Stimulated activated CD4-positive, alpha-beta T cell treated with anti-CD3 and anti-CD28 coated beads, Interleukin-2, amount 100 ng/mL, for 24 hours (primary cell): Measurements from ENCODE around the gene ANO6.
"Not testable (repeated sequence)": the region's sequence is repeated elsewhere in the genome, so short reads cannot be mapped to it uniquely, and the experiment has no call there.

Experiments
- DNase-seq, 2 donors: peaks; one replicate each; pipeline ENCODE4 v3.0.0-alpha.2; 2020

ANO6 gene

GRCh38 chr12:45244561-45245343 is 28.9 kb downstream of the ANO6 start:
- no peak for DNase-seq

DNA sequence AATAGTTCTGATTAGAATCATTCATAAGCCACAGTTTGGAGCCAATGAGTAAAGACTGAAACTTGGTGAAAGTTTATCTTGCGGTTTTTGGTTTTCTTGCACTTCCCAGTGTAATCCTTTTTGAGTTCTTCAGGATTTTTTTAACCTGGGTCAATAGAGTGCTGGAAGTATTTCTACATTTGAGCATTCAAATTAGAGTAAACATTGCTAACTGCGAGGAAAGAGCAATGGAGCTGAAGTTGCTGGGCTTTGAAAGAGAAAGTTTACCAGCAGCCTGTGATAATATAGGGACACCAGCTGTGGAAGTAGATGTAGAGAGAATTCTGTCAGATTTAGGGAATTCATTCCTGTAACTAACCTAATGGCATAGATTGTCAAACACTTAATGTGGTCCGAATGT is 30.3 kb downstream of the ANO6 start:
- DNase-seq: no peak

DNA sequence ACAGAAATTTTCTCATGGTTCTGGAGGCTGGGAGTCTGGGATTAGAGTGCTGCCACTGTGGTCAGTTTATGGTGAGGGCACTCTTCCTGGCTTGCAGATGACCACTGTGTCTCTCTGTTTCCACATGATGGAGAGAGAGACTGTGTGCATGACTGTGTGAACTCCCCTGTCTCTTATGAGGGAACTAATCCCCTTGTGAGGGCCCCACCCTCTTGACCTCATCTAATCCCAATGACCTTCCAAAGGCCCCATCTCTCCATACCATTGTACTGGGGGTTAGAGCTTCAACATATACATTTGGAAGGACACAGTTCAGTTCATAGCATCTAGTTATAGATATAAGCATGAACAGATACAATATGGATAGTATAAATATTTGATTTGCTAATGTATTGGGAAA is 31.7 kb downstream of the ANO6 start:
- no peak for DNase-seq

- DNase-seq: no peak
Observed at GRCh38 chr12:45248095-45248494, 32.2 kb downstream of the ANO6 start.

- DNase-seq: no peak
Observed at GRCh38 chr12:45254254-45254653, 38.4 kb downstream of the ANO6 start.

DNA sequence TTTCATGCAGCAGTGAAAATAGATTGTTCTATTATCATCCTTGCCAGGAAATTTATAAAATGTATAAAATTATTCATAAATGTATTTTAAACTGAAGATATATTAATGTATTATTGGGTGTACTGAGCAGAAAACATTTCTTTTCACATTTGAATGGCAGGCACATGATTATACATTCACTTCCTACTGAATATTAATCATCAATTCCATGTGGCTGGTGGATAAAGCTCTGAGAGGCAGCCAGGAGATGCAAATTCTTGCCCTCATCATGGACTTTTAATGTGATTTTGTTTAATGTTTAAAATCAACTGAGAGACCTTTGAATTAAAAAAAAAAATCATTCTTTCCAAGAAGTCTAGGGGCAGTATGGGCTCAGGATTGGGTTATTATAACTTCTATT is 40.8 kb downstream of the ANO6 start:
- DNase-seq: no peak

GRCh38 chr12:45257185-45257930 is 41.5 kb downstream of the ANO6 start:
- peak in 1 of 2 donors; percentile 9 for DNase-seq

DNA sequence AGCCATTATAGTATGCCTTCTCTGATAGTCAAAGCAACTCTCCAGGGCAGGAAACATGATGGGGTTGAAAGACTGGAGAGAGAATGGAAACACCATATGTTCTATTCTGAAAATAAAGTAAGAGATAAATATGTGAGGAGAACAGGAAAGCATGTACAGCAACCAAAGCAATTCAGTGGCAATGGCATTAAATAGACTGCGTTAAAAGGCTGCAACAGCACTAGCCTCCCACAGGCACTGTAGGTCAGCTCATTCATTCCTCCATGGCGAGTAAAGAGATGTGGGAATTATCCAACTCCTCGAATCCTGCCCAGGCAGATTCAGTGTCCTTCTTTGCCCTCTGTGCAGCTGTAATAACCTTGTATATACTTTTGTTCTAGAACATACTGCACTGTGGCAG is 43.8 kb downstream of the ANO6 start:
- no peak for DNase-seq

GRCh38 chr12:45260104-45260815 is 44.4 kb downstream of the ANO6 start:
- no peak for DNase-seq

DNA sequence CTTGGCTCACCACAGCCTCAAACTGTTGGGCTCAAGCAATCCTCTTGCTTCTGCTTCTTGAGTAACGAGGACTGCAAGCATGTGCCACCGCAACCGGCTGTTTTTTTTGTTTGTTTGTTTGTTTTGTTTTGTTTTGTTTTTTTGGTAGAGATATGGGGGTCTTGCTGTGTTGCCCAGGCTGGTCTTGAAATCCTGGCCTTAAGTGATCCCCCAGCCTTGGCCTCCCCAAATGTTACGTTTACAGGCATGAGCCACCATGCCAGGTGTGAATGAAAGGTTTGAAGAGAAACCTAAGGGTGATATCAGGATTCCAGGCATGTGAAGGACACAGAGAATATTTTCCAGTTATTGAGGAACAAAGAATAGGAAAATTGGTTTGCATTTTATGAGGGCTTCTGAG is 45.0 kb downstream of the ANO6 start:
- DNase-seq: no peak

DNA sequence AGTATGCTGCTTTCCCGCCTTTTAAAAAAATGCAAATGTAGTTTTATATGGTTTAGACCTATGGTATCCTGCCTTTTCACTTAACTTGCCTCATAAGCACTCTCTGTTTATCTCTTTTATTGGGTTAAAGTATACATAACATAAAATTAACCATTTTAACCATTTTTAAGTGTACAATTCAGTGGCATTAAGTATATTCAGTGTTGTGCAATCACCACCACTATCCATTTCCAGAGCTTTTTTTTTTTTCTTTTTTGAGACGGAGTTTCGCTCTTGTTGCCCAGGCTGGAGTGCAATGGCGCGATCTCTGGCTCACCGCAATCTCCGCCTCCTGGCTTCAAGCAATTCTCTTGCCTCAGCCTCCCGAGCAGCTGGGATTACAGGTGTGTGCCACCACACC is 46.3 kb downstream of the ANO6 start:
- DNase-seq: not testable (repeated sequence)

DNA sequence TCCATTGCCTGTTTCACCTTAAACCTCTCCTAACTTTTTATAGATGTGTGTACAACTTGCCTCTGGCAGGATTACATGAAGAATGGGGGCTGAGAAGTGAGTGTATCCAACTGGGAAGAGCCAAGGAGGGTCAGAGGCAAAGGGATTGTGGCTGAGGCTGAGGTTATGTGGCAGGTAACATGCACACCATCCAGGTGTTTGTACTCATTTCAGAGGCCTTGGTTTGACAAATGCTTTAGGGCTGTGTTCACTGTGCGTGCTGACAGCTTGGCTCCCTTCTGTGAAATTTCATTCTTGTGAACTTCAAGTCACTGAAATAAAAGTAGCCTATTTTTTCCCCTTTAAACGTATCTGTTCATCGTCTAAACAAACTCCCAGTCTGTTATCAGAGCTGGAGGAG is 47.7 kb downstream of the ANO6 start:
- DNase-seq: no peak

DNA sequence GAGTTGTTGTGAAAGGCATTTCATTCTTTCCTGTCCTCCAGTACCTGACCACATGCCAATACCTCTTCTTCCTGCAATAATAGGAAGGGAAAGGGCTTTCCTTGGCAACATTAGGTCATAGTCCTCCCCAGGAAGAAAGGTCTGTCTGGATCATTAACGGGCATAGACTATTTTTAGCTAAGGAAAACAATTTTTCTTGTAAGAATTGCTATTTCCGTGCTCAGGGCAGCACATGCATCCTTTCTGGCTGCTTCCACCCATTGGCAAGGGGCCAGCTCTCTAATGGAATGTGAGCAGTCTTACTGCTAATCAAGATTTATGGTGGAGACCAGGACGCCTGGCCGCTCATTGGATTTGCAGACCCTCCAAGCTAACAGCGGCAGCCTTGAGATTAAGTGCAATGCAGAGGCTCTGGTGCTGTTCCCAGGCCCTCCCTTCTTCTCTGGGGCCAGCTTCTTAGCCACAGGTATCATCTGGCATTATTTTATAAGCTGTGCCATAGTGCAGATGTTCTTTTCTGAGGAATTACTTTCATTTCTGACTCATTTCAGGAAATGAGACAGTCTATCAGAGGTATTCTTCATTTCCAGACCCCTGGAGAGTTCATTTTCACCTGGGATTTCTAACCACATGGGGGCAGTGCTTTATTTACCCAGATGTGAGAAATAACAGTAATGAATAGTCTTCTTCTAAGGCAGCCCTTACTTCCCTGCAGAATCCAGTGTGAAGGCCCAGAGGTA is 52.9 kb downstream of the ANO6 start:
- DNase-seq: no peak

DNA sequence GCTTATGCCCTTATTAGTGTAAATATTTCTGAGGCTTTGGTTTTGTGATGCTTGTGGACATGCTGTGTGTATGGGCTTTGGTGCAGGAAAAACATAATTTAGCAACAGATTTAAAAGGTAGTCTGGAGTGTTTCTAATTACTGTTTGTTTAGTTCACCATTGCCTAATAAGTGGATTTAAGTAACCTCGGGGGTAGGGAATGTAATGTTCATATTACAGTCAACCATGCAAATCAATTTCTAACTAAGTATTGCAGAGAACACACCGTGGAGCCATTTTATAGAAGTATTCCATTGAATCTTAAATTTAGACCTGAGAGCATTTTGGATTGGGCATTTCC is 53.5 kb downstream of the ANO6 start:
- no peak for DNase-seq

GRCh38 chr12:45270951-45271350 is 55.1 kb downstream of the ANO6 start:
- no peak for DNase-seq

DNA sequence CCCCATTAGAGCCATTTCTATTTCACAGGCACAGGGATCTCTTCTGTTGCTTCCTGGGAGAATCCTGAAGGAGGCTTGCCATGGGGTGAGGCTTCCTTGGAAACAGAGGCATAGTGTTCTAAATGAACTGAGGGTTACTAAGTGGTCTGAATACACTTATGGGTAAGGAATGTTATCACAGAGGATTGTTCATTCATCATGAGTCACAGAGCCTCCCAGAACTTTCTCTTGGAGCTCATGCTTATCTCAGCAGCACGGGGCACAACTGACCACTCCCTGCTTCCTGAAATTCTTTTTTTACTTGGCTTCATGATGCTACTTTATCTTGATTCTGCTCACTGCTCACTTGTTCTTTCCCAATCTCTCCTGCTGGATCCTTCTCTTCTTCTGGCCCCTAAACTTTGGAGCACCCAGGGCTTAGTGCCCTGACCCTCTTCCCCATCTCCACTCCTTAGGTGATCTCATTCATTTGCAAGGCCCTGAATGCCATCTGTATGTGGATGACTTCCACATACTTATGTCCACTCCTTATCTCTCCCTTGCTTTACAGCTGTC is 57.9 kb downstream of the ANO6 start:
- no peak for DNase-seq

DNA sequence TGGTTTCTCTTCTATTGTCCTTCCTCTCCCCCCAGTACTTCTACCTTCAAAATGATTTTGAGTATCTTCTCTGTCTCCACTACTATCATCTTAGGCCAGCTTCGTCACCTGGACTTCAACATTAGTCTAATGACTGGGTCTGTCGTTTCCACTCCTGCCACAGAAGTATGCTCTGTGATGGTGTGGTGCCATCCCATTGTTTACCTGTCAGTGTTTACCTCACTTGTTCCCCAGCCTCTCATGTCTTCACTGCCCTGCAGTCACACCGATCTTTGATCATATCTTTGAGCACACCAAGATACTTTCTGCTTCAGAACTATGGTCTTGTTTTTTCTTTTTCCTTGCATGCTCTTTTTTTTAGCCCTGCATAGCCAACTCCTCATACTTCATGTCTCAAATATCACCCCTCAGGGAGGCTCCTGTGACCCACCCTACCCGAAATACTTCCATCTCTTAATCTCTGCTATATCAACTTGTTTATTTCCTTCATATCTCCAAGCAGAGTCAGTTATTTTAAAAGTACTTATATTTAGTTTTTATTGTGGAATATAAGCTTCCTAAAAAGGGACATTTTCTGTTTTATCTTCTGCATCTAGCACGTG is 60.4 kb downstream of the ANO6 start:
- DNase-seq: no peak

DNA sequence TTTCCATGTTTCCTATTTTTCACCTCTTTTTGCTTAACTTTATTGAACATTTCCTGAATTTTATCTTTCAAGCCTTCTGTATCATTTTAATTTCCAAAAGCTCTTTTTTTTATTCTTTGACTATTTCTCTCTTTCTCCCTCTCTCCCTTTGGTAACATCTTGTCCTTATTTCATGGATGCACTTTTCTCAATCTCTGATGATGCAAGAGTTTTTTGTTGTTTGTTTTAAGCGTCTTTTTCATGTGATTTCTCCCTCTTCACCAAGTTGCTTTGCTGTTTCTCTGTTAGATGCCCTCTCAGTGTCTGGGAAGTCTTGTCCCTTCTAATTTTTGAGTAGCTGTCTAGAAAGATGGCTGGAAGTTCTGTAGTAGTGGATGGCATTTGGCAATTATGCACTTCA is 62.6 kb downstream of the ANO6 start:
- DNase-seq: no peak

- no peak for DNase-seq
Observed at GRCh38 chr12:45279931-45280830, 64.3 kb downstream of the ANO6 start.

GRCh38 chr12:45281994-45282393 is 66.1 kb downstream of the ANO6 start:
- DNase-seq: no peak

GRCh38 chr12:45282411-45282810 is 66.5 kb downstream of the ANO6 start:
- DNase-seq: no peak
